Mammary epithelial cell (primary cell): ENCODE data around the gene WHAMM.

Source experiments
- EZH2 ChIP-seq: IDR thresholded peaks from 2 replicates; pipeline ENCODE4 v1.6.1; 2012; ENCODE audit warnings: low read length, inconsistent platforms, borderline replicate concordance
- TF ChIP-seq, protein P1 (sequence below), 2 donors: IDR thresholded peaks in 1 of 2; conservative IDR thresholded peaks in 1 of 2; 2 replicates each; pipeline ENCODE4 v1.5.1; 2011 to 2012; ENCODE audit warnings: inconsistent platforms in 2 of 2, low read length in 2 of 2, mild to moderate bottlenecking in 2 of 2, control low read depth in 1 of 2, low read depth in 1 of 2; ENCODE audit not compliant: insufficient read depth in 1 of 2; ENCODE audit errors: extremely low read depth in 1 of 2

DNA sequence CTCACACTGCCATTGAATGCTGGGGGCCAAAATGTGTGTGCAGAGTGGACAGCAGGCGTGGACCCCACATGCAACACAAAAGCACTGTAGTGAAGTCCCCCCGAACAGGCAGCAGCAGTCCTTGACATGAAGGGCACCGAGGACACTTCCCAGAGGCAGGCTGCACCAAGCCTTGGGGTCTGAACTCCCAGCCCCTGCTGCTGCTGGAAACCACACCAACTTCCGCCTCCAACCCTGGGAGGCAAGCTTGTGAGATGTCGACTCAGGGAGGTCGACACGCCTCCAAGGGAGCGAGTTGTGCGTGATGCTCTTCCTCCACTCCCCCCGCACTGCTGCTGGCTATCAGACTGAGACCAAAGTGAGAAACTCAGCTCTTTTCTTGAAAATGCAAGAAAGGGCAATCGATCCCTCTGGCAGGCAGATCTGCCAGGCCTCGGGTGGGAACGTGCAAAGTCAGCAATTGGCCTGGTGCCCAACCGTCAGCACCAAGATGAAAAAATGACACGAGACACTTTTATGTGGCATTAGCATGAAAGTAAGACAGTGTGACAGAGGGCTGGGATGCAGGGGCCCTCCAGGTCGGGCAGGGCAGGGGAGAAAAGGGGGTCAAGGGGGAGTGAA is 43.6 kb downstream of the WHAMM start:
- TF ChIP-seq, protein P1, sequence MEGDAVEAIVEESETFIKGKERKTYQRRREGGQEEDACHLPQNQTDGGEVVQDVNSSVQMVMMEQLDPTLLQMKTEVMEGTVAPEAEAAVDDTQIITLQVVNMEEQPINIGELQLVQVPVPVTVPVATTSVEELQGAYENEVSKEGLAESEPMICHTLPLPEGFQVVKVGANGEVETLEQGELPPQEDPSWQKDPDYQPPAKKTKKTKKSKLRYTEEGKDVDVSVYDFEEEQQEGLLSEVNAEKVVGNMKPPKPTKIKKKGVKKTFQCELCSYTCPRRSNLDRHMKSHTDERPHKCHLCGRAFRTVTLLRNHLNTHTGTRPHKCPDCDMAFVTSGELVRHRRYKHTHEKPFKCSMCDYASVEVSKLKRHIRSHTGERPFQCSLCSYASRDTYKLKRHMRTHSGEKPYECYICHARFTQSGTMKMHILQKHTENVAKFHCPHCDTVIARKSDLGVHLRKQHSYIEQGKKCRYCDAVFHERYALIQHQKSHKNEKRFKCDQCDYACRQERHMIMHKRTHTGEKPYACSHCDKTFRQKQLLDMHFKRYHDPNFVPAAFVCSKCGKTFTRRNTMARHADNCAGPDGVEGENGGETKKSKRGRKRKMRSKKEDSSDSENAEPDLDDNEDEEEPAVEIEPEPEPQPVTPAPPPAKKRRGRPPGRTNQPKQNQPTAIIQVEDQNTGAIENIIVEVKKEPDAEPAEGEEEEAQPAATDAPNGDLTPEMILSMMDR (conservative IDR thresholded peaks at IDR 0.05 in 1 of 2, IDR thresholded peaks at IDR 0.05 in 1 of 2; ENCODE audit: extremely low read depth in 1 of 2, insufficient read depth in 1 of 2, low read depth in 1 of 2, low read length in 2 of 2) = no peak
- no peak for TF ChIP-seq EZH2
